GM21723 (cell line): ENCODE measurements around the gene RNU1-3.
"Not testable (repeated sequence)": the region's sequence is repeated elsewhere in the genome, so short reads cannot be mapped to it uniquely, and the experiment has no call there.

Source experiments
- ATAC-seq: cut with Tn5 transposase; IDR thresholded peaks from one replicate; pipeline ENCODE4 v1.9.1; 2021; ENCODE audit warnings: mild to moderate bottlenecking, moderate library complexity; ENCODE audit not compliant: unreplicated experiment

The RNU1-3 gene

GRCh38 chr1:16656981-16657683, 9.6 kb downstream of the RNU1-3 start:
- not testable (repeated sequence) for ATAC-seq

- not testable (repeated sequence) for ATAC-seq
These were observed 10.2 kb downstream of the RNU1-3 start for GRCh38 chr1:16656574-16656973.

- ATAC-seq, result not testable (repeated sequence)
These were observed 15.2 kb downstream of the RNU1-3 start for GRCh38 chr1:16651560-16651959.

GRCh38 chr1:16649960-16650359, 16.8 kb downstream of the RNU1-3 start:
- ATAC-seq, result not testable (repeated sequence)

- not testable (repeated sequence) for ATAC-seq
These were observed 17.4 kb downstream of the RNU1-3 start for GRCh38 chr1:16649390-16649789.

GRCh38 chr1:16648756-16649155, 18.0 kb downstream of the RNU1-3 start:
- ATAC-seq, result not testable (repeated sequence)

- not testable (repeated sequence) for ATAC-seq
These were observed 18.5 kb downstream of the RNU1-3 start for GRCh38 chr1:16648250-16648649.

- not testable (repeated sequence) for ATAC-seq
These were observed 19.3 kb downstream of the RNU1-3 start for GRCh38 chr1:16647179-16648176.

GRCh38 chr1:16646716-16647115, 20.0 kb downstream of the RNU1-3 start:
- not testable (repeated sequence) for ATAC-seq

- not testable (repeated sequence) for ATAC-seq
These were observed 20.6 kb downstream of the RNU1-3 start for GRCh38 chr1:16646061-16646664.

- peak; percentile 10 for ATAC-seq
These were observed 21.3 kb downstream of the RNU1-3 start for GRCh38 chr1:16645271-16646060.

GRCh38 chr1:16644482-16645270, 22.1 kb downstream of the RNU1-3 start:
- peak; percentile 77 for ATAC-seq

GRCh38 chr1:16644193-16644481, 22.6 kb downstream of the RNU1-3 start:
- ATAC-seq, result peak; percentile 31

- peak; percentile 10 for ATAC-seq
These were observed 23.1 kb downstream of the RNU1-3 start for GRCh38 chr1:16643476-16644192.

GRCh38 chr1:16643001-16643411, 23.7 kb downstream of the RNU1-3 start:
- not testable (repeated sequence) for ATAC-seq

GRCh38 chr1:16642025-16642966, 24.5 kb downstream of the RNU1-3 start:
- ATAC-seq, result not testable (repeated sequence)

GRCh38 chr1:16641159-16641975, 25.4 kb downstream of the RNU1-3 start:
- ATAC-seq, result not testable (repeated sequence)
